Endometrium (tissue), 2 donors: ENCODE results near the gene AMFR.
"Not testable (repeated sequence)": the region's sequence is repeated elsewhere in the genome, so short reads cannot be mapped to it uniquely, and the experiment has no call there.

ENCODE experiments used
- FAIRE-seq: peaks from 2 replicates; lab custom pipeline; 2012; peaks lifted over from hg19 to GRCh38; lab: Jason Lieb, UNC
- donor health status: control.
- donor health status: control.

AMFR gene

DNA sequence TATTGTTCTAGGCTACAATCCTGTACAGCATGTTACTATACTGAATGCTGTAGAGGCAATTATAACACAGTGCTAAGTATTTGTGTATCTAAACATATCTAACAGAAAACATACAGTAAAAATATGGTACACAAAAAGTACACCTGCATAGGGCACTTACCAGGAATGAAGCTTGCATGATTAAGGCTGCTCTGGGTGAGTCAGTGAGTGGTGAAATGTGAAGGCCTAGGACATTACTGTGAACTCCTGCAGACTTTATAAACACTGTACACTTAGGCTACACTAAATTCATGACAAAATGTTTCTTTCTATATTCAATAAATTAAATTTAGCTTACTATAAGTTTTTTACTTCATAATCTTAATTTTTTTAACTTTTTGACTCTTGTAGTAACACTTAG lies 37.1 kb downstream of the AMFR start:
- FAIRE-seq, result no peak

DNA sequence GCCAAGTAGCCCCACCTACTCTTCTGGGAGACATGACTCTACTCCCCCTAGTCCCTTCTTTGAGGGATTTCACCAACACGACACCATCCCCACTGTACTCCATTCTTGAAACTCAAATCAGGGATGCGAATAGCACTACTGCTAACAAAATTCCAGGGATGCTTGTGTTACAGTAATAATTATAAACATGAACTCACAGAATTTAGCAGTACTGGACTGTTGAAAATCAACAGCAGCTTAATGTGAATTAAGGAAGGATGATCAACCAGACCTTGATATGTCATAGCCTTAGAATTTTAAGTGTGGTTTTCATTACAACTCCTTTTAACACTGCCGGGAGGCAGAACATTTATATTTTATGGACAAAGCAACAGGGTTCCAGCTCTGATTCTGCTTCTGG lies 37.9 kb downstream of the AMFR start:
- no peak for FAIRE-seq

DNA sequence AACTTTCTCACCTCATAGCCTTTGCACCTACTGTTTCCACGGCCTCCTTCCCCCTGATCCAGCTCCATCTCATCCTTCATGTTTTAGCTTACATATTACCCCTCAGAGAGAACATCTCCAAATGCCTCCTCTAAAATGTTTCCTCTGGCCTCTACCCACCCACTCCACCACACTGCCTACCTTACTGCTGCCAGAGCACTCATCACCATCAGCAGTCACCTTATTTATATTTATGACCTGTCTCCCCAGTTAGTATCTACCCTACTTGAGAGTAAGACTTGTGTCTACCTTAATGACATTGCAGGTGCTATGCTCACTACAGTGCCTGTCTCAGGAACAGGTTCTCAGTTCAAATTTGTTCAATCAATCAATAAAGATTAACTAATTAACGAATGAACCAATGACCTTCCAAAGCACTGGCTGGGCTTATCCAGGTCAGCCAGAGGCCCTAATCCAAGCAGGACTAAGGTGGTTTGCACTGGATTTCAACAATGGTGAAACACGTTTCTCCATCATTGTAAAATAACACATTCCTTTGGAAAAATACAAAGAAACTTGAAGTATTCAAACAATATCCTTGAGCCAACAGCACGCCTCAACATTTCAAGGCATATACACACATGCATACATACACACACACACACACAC lies 41.1 kb downstream of the AMFR start:
- no peak for FAIRE-seq

DNA sequence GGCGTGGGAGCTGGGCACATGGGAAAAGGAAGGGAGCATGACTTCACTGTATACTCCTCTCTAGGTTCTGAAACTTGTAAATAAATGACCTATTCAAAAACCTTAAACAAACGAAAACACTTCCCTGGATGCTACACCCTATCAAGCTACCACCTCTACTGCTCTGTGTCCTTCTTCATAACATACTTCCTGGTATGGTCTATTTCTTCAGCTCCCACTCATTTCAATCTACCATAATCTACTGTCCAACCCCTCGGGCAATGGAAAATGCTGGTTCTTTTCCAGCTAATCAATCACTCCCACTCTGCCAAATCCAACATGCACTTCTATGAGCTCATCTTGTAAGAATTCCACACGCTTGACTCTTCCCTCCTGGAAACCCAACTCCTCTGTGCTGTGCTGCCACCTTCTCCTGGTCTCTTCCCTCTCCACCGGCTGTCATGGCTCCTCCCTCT lies 42.4 kb downstream of the AMFR start:
- FAIRE-seq, result no peak

DNA sequence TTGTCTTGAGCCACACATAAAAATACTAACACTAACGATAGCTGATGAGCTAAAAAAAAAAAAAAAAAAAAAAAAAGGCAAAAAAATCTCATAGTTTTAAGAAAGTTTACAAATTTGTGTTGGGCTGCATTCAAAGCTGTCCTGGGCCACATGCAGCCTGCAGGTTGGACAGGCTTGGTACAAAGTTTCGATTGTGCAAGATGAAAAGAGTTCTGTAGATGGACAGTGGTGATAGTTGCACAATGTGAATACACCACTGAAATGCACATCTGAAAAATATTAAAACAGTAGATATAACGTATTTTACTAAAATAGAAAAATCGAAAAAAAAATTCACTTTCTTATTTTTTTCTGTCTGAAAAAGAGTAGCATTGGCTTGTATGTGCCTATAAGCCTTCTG lies 42.9 kb downstream of the AMFR start:
- FAIRE-seq, result no peak

DNA sequence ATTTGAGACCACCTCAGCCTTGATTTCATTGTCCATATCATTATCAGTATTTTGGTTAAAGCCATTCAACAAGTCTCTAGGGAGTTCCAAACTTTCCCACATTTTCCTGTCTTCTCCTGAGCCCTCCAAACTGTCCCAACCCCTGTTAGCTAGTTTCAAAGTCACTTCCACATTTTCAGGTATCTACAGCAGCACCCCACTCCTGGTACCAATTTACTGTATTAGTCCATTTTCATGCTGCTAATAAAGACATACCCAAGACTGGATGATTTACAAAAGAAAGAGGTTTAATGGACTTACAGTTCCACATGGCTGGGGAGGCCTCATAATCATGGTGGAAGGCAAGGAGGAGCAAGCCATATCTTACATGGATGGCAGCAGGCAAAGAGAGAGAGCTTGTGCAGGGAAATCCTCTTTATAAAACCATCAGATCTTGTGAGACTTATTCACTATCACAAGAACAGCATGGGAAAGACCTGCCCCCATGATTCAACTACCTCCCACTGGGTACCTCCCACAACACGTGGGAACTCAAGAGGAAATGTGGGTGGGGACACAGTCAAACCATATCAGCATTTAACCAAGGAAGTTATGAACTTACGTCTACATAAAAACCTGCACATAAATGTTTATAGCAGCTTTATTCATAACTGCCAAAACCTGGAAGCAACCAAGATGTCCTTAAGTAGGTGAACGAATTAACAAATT lies 44.4 kb downstream of the AMFR start:
- not testable (repeated sequence) for FAIRE-seq

DNA sequence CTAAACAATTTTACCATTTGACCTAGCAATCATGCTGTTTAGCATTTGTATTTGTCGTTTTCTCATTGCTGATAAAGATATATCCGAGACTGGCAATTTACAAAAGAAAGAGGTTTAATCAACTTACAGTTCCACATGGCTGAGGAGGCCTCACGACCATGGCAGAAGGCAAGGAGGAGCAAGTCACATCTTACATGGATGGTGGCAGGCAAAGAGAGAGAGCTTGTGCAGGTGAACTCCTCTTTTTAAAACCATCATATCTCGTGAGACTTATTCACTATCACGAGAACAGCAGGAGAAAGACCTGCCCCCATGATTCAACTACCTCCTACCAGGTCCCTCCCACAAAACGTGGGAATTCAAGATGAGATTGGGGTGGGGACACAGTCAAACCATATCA lies 46.3 kb downstream of the AMFR start:
- not testable (repeated sequence) for FAIRE-seq

DNA sequence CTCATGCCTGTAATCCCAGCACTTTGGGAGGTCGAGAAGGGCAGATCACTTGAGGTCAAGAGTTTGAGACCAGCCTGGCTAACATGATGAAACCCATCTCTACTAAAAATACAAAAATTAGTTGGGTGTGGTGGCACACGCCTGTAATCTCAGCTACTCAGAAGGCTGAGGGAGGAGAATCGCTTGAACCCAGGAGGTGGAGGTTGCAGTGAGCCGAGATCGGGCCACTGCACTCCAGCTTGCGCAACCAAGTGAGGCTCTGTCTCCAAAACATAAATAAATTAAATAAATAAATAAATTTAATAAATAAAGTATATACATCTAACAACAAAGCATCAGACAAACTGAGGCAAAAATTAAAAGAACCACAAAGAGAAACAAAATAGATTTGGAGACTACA lies 49.6 kb downstream of the AMFR start:
- not testable (repeated sequence) for FAIRE-seq

DNA sequence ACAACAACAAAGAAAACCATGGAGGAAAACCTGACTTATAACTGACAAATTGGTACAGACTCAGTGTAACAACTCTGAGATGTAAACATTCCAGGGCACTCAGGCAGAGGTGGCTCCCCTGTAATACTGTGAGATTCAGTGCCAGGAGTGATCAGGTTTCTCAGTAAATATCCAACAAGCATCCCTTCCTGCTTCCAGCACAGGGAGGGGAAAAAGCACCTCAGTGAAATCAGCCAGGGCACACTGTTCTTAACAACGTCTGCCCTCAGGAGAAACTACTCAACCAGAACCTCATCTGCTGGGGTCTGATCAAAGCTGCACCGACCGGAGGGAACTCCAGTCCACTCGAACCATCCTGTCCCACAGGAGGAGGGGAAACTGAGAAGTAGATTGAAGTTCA lies 52.3 kb downstream of the AMFR start:
- no peak for FAIRE-seq

DNA sequence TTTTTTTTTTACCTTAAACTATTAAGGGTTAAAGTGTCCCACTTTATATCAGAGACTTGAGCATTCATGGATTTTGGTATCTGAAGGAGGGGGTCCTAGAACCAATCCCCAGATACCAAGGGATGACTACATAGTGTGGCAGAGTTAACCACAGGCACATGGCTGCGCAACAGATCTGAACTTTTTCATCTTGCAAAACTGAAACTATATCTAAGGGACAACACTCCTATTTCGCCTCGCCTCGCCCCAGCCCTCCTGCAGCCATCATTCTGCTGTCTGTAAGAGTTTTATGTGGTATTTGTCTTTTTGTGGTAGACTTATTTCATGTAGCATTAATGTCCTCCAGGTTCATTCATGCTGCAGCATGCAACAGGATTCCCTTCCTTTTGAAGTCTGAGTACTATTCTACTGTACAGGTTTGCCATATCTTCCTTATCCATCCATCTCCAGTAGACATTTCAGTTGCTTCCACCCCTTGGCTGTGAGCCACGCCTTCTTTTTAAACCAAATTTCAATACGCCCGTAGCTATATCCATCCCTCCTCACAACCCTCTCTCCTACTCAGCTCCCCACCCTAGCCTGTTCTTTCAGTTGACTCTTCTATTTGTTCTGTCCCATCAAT lies 53.2 kb downstream of the AMFR start:
- FAIRE-seq, result no peak

DNA sequence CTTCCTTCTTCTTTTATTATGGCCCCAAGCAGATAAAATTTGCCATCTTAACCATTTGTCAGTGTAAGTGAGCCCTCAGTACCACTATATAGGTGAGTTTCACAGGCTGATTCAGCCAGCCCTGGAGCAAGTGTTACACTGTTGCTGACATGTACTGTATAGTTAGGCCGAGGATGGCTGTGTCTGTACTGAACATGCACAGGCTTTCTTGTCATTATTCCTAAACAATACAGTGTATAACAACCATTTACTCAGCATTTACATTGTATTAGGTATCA lies 53.7 kb downstream of the AMFR start:
- FAIRE-seq, result no peak

DNA sequence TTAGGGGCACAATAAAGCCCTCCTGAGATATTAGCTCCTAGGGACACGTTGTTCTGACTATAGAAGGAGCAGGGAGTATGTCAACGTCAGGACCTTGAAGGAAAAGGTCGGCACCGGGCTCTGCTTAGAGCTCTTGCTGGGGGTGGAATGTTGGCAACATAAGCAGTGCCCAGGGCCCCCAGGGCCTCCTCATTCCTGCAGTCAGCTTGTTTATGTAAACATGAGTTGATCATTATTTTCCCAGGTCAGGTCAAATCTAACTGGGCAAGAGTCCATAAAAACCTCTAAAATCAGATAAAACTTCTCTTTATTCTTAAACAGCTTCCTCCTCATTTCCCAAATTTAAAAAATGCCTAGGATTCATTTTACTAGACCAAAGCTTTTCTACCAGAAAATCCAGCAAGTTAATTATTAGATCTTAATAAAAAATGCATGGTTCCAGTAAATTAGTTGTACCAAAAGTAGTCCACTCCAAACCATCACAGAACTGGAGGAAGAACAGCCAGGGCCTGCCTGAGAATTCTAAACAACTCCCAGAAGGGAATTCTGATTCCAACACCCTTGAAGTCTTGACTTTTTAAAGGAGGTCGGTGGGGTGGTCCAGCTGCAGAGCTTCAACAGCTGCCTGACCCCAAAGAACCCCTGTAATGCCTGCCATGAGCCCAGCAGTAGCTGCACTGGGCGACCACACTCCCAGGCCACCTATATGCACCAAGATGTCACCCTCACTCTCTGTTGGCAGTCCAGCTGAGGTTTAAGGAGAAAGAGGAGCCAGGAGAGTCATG lies 54.3 kb downstream of the AMFR start:
- peak; percentile 87 for FAIRE-seq

DNA sequence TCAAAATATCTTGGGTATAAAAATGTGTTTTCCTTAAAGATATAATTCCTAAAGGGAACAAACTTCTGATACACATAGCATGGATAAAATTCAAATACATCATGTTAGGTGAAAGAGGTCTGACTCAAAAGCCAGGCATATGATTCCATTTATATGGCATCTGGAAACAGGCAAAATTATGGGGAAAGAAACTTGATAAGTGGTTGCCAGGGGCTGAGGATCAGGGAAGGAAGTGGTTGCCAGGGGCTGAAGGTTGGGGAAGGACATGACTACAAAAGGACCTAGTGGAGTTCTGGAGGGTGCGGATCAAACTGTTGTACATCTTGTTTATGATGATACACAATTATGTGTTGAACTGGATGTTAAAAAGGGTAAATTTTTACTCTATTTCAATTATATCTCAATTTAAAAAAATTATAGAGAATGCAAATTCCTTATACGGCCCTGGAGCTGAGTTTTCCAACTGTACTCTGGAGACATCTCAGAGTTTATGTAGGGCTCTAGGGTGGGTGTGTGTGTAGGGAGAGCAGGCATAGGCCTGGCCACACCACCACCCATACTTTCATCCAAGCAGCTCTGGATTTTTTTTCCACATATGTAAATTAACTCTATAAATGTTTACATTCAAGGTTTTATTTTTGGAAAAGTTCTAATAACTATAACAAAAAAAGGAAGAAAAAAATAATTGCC lies 55.0 kb downstream of the AMFR start:
- no peak for FAIRE-seq

DNA sequence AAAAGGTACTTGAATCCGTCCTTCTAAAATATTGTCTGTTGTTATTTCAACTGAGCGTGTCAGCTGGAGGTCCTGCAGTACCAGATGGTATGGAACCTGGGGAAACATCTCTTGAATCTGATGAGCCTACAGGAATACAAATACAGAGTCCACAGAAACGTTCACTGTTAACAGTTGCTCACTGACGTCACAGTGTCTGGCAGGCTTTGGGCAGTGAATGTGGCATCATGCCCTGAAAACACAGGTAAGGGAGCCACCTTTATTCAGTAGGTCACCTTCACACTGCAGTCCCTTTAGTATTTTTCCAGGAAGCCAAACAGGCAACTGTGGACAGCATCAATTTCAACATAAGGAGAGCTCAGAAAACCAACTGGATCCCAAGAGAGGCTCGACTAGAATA lies 56.1 kb downstream of the AMFR start:
- no peak for FAIRE-seq

DNA sequence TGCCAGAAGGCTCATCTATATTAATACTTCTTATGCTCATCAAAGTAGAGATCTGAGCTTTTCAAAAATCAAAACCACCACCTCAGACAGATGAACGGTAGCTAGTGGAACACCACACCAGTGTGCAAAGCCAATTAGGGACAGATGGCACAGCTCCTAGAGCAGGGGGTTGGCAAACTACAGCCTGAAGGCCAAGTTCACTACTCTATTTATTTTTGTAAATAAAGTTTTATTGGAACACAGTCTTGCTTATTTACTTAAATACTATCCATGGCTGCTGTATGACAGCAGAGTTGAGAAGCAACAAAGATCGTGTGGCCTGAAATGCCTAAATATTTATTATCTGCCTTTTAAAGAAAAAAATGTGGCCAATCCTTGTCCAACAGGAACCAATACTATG lies 56.8 kb downstream of the AMFR start:
- FAIRE-seq, result no peak

DNA sequence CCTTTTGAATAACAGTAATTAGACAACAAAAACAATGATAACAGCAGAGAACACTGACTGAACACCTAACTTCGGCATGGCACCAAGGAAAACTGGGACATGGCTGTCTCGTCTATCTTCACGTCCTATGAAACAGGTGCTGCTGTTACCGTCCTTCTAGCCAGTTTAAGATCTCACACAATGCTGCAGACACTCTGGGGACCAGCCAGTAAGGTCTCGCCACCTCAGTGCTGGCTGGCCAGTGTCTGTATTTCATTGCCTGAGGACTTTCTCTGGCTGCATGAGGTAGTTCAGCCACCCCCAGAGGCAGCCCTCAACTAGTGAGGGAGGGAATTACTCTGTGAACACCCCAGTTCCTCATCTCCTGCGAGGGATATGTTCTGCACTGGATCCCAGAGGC lies 57.6 kb downstream of the AMFR start:
- FAIRE-seq, result no peak

DNA sequence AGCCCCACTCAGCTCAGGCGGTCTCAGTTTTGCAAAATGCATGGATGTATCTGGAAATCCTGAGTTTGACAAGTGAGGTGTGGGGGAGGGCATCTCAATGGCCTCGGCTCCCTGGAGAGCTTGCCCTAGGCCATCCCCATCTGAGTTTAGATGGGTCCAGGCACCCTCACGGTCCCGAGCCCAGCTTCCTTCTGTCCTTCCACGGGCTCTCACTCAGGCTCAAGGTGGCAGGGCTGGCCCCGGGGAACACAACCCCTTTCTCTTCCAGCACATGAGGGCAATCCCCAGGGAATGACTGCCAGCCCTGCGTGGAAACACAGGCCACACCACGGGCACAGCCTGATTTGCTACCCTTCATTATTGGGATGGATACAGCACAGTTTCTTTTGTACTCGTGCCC lies 58.4 kb downstream of the AMFR start:
- no peak for FAIRE-seq

DNA sequence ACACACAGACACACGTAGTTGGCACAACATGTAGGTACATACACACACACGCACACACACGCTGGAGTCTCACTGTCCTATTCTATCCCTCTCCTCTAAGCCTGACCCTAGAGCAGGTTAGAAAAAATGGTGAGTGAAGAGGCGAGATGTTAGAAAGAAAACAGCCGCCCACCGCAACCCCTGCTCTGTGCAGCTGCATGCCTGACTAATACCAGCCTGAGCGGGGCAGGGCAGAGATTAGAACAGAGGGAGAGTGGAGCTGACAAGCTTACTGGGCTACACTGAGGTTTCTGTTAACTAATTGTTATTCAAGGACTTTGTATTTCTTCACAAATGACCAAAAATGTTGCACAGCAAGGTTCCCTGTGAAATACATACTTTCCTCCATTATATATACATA lies 59.8 kb downstream of the AMFR start:
- FAIRE-seq, result no peak

DNA sequence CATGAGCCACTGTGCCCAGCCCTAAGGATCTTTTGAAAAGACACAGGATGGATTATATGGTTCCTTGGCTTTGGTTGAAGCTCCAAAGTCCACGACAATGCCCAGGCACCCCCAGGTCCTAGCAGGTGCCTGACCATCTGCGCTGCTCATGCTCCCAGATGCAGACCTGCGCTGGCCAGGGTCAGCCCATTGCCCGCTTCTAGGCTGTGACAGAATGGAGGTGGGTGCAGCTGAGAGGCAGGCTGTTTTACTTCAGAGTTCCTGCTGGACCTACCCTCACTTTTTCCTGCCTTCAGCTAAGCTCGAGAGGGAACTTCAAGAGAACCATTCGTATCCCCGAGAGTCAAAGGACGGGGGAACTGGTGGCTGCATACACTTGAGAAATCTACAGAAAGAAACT lies 60.5 kb downstream of the AMFR start:
- no peak for FAIRE-seq

DNA sequence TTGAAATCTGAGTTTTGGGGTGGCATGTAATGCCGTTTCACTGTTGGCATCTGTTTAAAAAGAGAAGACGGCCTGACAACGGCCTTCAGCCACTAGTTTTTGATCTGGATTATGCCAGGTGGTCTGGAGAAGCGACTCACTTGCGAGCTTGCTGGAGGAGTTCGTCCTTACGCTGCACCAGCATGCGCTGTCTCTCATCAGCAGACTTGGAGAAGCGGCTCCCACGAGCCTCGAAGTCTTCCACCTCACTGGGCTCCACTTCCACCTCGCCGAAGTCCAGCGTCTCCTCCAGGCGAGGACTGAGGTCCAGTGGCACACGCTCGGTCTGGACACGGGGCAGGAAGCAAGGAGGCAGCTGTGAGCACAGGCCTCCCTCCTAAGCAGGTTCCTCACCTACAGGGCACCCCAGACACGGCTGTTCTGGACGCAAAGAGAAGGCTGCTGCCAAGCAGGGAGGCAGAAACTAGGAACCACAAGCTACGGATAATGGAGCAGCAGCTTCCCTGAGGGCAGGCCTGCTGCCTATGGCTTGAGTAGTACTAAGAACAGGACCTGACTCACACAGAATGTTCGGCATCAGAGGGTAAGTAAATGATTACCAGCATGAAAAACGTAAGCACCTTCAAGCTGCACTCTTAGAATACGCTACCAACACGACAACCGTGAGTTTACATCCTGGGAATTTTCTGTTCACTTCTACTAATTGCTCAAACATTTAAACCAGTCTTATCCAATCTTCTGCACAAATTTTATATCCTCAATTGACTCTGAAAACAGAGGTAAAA lies 61.4 kb downstream of the AMFR start:
- no peak for FAIRE-seq

DNA sequence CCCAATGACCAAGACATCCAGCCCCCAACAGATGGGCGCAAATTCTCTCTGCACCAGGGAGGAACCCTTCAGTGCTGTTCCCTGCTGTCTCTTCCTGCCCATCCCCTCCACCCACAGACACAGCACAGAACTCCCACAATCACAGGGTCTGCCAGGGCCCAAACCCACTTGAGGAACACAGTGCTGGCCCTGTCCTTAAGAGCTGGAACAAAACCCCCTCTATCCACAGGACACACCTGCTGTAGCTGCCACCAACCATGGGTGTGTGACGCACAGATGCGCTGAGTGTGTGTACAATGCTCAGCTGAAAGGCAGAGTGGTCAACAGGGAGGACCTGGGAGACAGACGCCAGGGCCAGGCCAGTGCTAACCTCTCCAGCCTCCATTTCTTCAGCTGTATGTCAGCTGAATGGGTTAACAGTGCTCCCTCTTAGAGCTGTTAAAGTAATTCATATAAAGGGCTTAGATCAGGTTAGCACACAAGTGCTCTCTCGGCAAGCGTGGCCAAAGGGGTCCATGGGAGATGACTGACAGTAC lies 62.1 kb downstream of the AMFR start:
- FAIRE-seq, result no peak
